Adrenal gland (tissue), 5 donors: ENCODE measurements around the gene TMEM117.

Source experiments
- CTCF ChIP-seq, 6 experiments: fragments of 450-650 bp in 4 of 6; fragments of 200-600 bp in 2 of 6; sonication (generic) in 1 of 6; IDR thresholded peaks; 1 replicate in 5 of 6; 2 replicates in 1 of 6; pipeline versions ENCODE4 v1.5.1 to v1.8.0; 2016 to 2021; ENCODE audit warnings: antibody characterized with exemption in 6 of 6, mild to moderate bottlenecking in 2 of 6, moderate library complexity in 1 of 6
- POLR2A ChIP-seq, 2 donors: fragments of 450-650 bp; IDR thresholded peaks; one replicate each; pipeline ENCODE4 v1.6.1; 2017; ENCODE audit warnings: antibody characterized with exemption in 2 of 2, mild to moderate bottlenecking in 2 of 2, moderate library complexity in 1 of 2
- donor health status: DM: no; HTN: no; CAD: no.

- TF ChIP-seq CTCF (IDR thresholded peaks at IDR 0.05), result no peak
- no peak for TF ChIP-seq POLR2A (IDR thresholded peaks at IDR 0.05)
Measured at GRCh38 chr12:44158746-44159145, 322.9 kb downstream of the TMEM117 start.
